CD4-positive, alpha-beta T cell (primary cell): ENCODE results near the gene DDX19B. TPM values are rescaled to one million over a fixed set of nuclear protein-coding genes. Genes with fewer than 3 reads are reported as not detected.
A peak's percentile ranks its signal among the peaks of the same experiment; 100 is the strongest.
"Not testable (repeated sequence)": the region's sequence is repeated elsewhere in the genome, so short reads cannot be mapped to it uniquely, and the experiment has no call there.

Experiments used
- ATAC-seq: fragments of 200-7000 bp; cut with Tn5 transposase; one replicate; pipeline ENCODE4 v1.10.0; 2022; ENCODE audit warnings: mild to moderate bottlenecking; ENCODE audit not compliant: poor library complexity
- CTCF ChIA-PET: fragments of 350-600 bp; sonication (Branson Sonifier 250); formaldehyde crosslinking; loops from one replicate; lab custom pipeline; 2021; ENCODE audit warnings: antibody characterized with exemption, inconsistent platforms; lab: Charles Lee
- POLR2A ChIA-PET: fragments of 350-600 bp; sonication (Branson Sonifier 250); formaldehyde crosslinking; loops from one replicate; lab custom pipeline; 2021; ENCODE audit warnings: antibody characterized with exemption, inconsistent platforms; lab: Charles Lee
- DNase-seq, 14 experiments: peaks; one replicate each; pipeline ENCODE4 v3.0.0-alpha.2; 2013 to 2020; ENCODE audit warnings: mixed read lengths in 2 of 14
- H3K27ac ChIP-seq, 2 donors: one replicate each; pipeline versions ENCODE4 v1.5.1 to v1.7.0; 2013; ENCODE audit warnings: low read length in 2 of 2, low read depth in 1 of 2, mild to moderate bottlenecking in 1 of 2
- H3K27me3 ChIP-seq, 2 experiments: 1 replicate in 1 of 2; 2 replicates in 1 of 2; pipeline versions ENCODE4 v1.6.1 to v1.7.0; 2013; ENCODE audit warnings: low read length in 2 of 2, control low read depth in 1 of 2, mild to moderate bottlenecking in 1 of 2, moderate library complexity in 1 of 2; ENCODE audit not compliant: insufficient read depth in 2 of 2, control insufficient read depth in 1 of 2
- H3K36me3 ChIP-seq: one replicate; pipeline ENCODE4 v1.6.1; 2013; ENCODE audit warnings: low read length, control low read depth; ENCODE audit not compliant: insufficient read depth
- H3K4me1 ChIP-seq: one replicate; pipeline ENCODE4 v1.6.1; 2013; ENCODE audit warnings: low read length, control low read depth; ENCODE audit not compliant: insufficient read depth
- H3K4me3 ChIP-seq: one replicate; pipeline ENCODE4 v1.5.1; 2013; ENCODE audit warnings: mild to moderate bottlenecking, low read length, moderate library complexity
- H3K9me3 ChIP-seq, 2 experiments: 1 replicate in 1 of 2; 2 replicates in 1 of 2; pipeline versions ENCODE4 v1.6.1 to v1.7.0; 2013; ENCODE audit warnings: low read length in 2 of 2, mild to moderate bottlenecking in 2 of 2, control low read depth in 1 of 2, moderate library complexity in 1 of 2; ENCODE audit not compliant: control insufficient read depth in 1 of 2, insufficient read depth in 1 of 2
- H3K27ac Mint-ChIP-seq: one replicate; pipeline ENCODE4 v1.8.0; 2020; ENCODE audit warnings: mixed read lengths
- H3K27me3 Mint-ChIP-seq: one replicate; pipeline ENCODE4 v1.8.0; 2021; ENCODE audit warnings: mixed read lengths
- H3K36me3 Mint-ChIP-seq: one replicate; pipeline ENCODE4 v1.8.0; 2021; ENCODE audit warnings: low read depth, mixed read lengths
- H3K4me1 Mint-ChIP-seq: one replicate; pipeline ENCODE4 v1.8.0; 2021; ENCODE audit warnings: low read depth, mixed read lengths
- H3K4me3 Mint-ChIP-seq: one replicate; pipeline ENCODE4 v1.8.0; 2020; ENCODE audit warnings: mild to moderate bottlenecking, mixed read lengths
- H3K9me3 Mint-ChIP-seq: one replicate; pipeline ENCODE4 v1.8.0; 2020; ENCODE audit warnings: mixed read lengths
- intact Hi-C, 2 experiments: fragments of 100-400 bp; cut with DNase I in 1 of 2; cut with micrococcal nuclease in 1 of 2; formaldehyde crosslinking; loops; one replicate each; pipeline versions ENCODE4 v1.15.1 to v1.9.0; 2023 to 2025; cut with DNase I, micrococcal nuclease
- polyA plus RNA-seq, 2 donors: library from polyadenylated mRNA; unstranded; fragments of 120-200 nt; gene quantifications; one replicate each; pipeline ENCODE4 v1.2.1, GENCODE V29; 2013
- total RNA-seq, 174 experiments: library from RNA in 2 of 174; stranded (reverse) in 2 of 174; gene quantifications; one replicate each; pipeline ENCODE4 v1.2.3 and lab custom pipeline; 2021 to 2026
- TF ChIP-seq, protein P1 (sequence below): fragments of 200-600 bp; IDR thresholded peaks from one replicate; pipeline ENCODE4 v1.8.0; 2022; ENCODE audit warnings: antibody characterized with exemption, mild to moderate bottlenecking

DDX19B gene
- total RNA-seq (10 to 100 TPM; 23.0 TPM), total RNA-seq (lab: John Stamatoyannopoulos, UW) (3.3 to 22.4 (median 13.4) reads per million in 172 experiments)
- polyA plus RNA-seq (2013, experiment 1 of 2), result 26.6 TPM
- polyA plus RNA-seq (2013, experiment 2 of 2), result 33.0 TPM

GRCh38 chr16:70298988-70299938, at the start of gene DDX19B:
Gene DDX19B, plus strand, starts transcription at chr16:70299186. Its CDS starts 112 bp downstream, at chr16:70299298.
- peaks cover 0 to 3% of the 10 kb centered on the region in 2 experiments for H3K9me3 ChIP-seq
- DNase-seq (peak; percentile 33 to 78 (median 48)), ATAC-seq (peak; percentile 88)
- H3K27me3 ChIP-seq, result no peaks in the 10 kb centered on the region
- peaks cover 45% of the 10 kb centered on the region for H3K4me1 Mint-ChIP-seq
- peaks cover 3% of the 10 kb centered on the region for H3K36me3 ChIP-seq
- peak within 1 kb of the TSS; percentile 88 to 97 for H3K27ac ChIP-seq
- H3K4me3 Mint-ChIP-seq, result peak within 1 kb of the TSS; percentile 96
- POLR2A ChIA-PET, result interaction anchor here (0.5 to 4.7 kb wide), 16 partner anchors 8 to 225 kb away, joined by 3 to 100 read pairs (median 4); partner anchors contain the start of genes AARS1, COG4, DDX19A and EXOSC6
- H3K9me3 Mint-ChIP-seq, result peaks cover 2% of the 10 kb centered on the region
- CTCF ChIA-PET, result interaction anchor here (0.7 to 1.1 kb wide), 3 partner anchors 8 to 47 kb away, joined by 3 to 5 read pairs (median 5); partner anchors contain the start of genes AARS1 and DDX19A
- no peaks in the 10 kb centered on the region for H3K27me3 Mint-ChIP-seq
- peaks cover 44% of the 10 kb centered on the region for H3K36me3 Mint-ChIP-seq
- peaks cover 25% of the 10 kb centered on the region for H3K4me1 ChIP-seq
- TF ChIP-seq, protein P1, sequence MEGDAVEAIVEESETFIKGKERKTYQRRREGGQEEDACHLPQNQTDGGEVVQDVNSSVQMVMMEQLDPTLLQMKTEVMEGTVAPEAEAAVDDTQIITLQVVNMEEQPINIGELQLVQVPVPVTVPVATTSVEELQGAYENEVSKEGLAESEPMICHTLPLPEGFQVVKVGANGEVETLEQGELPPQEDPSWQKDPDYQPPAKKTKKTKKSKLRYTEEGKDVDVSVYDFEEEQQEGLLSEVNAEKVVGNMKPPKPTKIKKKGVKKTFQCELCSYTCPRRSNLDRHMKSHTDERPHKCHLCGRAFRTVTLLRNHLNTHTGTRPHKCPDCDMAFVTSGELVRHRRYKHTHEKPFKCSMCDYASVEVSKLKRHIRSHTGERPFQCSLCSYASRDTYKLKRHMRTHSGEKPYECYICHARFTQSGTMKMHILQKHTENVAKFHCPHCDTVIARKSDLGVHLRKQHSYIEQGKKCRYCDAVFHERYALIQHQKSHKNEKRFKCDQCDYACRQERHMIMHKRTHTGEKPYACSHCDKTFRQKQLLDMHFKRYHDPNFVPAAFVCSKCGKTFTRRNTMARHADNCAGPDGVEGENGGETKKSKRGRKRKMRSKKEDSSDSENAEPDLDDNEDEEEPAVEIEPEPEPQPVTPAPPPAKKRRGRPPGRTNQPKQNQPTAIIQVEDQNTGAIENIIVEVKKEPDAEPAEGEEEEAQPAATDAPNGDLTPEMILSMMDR, result no peak
- intact Hi-C loops, result loop anchor here in 1 of 2 experiments (2.0 kb wide), 1 partner anchor 48 kb away; the partner anchor contains the start of gene DDX19A
- H3K27ac Mint-ChIP-seq, result peak within 1 kb of the TSS; percentile 98
- H3K4me3 ChIP-seq, result peak within 1 kb of the TSS; percentile 88

DNA sequence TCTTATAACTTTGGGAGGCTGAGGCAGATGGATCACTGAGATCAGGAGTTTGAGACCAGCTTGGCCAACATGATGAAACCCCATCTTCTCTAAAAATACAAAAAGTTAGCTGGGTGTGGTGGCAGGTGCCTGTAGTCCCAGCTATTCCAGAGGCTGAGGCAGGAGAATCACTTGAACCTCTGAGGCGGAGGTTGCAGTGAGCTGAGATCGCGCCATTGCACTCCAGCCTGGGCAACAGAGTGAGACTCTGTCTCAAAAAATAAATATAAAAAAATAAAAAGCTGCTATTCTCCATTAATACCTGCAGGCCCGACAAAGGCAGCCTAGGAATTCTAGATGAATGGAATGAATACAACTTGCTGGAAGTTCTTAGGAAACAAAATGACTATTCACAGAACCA, 49.3 kb upstream of the DDX19B start:
- Mint-ChIP-seq H3K4me1 (peaks cover 32% of the 10 kb centered on the region), H3K27ac (peak overlapping the region; percentile 81), H3K4me3 (peak overlapping the region; percentile 73), H3K36me3 (peaks cover 24% of the 10 kb centered on the region)
- DNase-seq, H3K9me3 Mint-ChIP-seq, H3K9me3 ChIP-seq, CTCF ChIA-PET, H3K27me3 ChIP-seq, H3K27me3 Mint-ChIP-seq, ATAC-seq, POLR2A ChIA-PET, H3K4me3 ChIP-seq, H3K27ac ChIP-seq: not testable (repeated sequence)
- intact Hi-C loops, result loop anchor here (2.0 to 10.0 kb wide), 4 partner anchors 38 to 915 kb away; partner anchors contain the start of genes AARS1 (in 1 of the 2), COG4 (in 1 of the 2), COG8 (in 1 of the 2) and DDX19A (in 1 of the 2)
- peaks cover 27% of the 10 kb centered on the region for H3K4me1 ChIP-seq
- H3K36me3 ChIP-seq, result peaks cover 26% of the 10 kb centered on the region

DNA sequence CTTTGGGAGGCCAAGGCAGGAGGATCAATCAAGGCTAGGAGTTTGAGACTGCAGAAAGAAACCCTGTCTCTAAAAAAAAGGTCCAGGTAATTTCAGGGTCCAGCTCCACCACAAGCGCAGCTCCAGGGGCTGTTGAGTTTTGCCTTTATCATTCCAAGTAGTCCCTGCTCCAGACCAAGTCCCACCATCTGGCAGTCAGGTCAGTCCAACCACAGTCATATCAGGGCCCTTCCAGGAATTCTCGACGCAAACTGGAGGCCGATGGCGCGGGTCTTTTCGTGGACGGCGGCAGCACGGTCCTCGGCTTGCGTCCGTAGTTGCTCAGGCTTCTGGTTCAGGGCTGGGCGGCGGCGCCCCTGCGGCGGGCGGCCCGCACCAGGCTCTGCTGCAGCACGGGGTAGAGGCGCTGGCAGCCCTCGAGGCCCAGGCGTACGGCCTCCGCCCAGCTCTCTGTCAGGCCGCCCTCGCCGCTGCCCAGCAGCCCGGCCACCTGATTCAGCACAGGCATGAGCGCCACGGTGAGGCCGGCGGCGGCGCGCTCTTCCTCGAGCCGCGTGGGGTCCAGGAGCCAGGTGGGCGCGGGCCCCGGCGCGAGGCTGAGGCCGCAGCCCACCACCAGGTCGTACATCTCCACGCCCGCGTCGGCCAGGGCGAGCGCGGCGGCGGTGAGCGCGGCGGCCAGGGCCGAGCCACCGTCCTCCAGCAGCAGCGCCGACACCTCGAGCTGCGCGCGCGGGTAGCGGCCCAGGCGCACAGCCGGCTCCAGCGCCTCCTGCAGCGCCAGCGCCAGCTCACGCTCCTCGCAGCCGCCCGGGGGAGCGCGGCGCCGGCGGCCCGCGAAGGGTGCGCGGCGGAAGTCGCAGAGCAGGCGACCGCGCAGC, 48.0 kb upstream of the DDX19B start:
- no peaks in the 10 kb centered on the region for H3K27me3 ChIP-seq
- no peaks in the 10 kb centered on the region for H3K9me3 ChIP-seq
- peaks cover 27% of the 10 kb centered on the region for H3K4me1 ChIP-seq
- DNase-seq (peak in 7 of 14 experiments; percentile 9 to 83 (median 14)), ATAC-seq (peak; percentile 53)
- Mint-ChIP-seq H3K36me3 (peaks cover 37% of the 10 kb centered on the region), H3K4me1 (peaks cover 29% of the 10 kb centered on the region), H3K9me3 (no peaks in the 10 kb centered on the region), H3K4me3 (peak overlapping the region; percentile 82), H3K27me3 (no peaks in the 10 kb centered on the region), H3K27ac (peak overlapping the region; percentile 97)
- CTCF ChIA-PET, result interaction anchor here (0.6 to 2.2 kb wide), 10 partner anchors 11 to 1314 kb away, joined by 3 to 12 read pairs (median 4); partner anchors contain the start of genes AARS1 and DDX19A
- H3K27ac ChIP-seq, result peak overlapping the region in 1 of 2 donors; percentile 64
- TF ChIP-seq, protein P1, result no peak
- peaks cover 33% of the 10 kb centered on the region for H3K36me3 ChIP-seq
- intact Hi-C loops, result loop anchor here (2.0 to 10.0 kb wide), 4 partner anchors 36 to 916 kb away; partner anchors contain the start of genes AARS1 (in 1 of the 2), COG4 (in 1 of the 2), COG8 (in 1 of the 2) and DDX19A (in 1 of the 2)
- POLR2A ChIA-PET, result interaction anchor here (0.8 to 2.1 kb wide), 10 partner anchors 38 to 550 kb away, joined by 3 to 22 read pairs (median 5); partner anchors contain the start of genes AARS1, COG4, DDX19A and DDX19B
- peak overlapping the region; percentile 54 for H3K4me3 ChIP-seq
